HG03103 (cell line): ENCODE data around the gene NDOR1.
A peak's percentile ranks its signal among the peaks of the same experiment; 100 is the strongest.
"Not testable (repeated sequence)": the region's sequence is repeated elsewhere in the genome, so short reads cannot be mapped to it uniquely, and the experiment has no call there.

Source experiments
- ATAC-seq: cut with Tn5 transposase; IDR thresholded peaks from one replicate; pipeline ENCODE4 v1.9.1; 2021; ENCODE audit warnings: low read depth; ENCODE audit not compliant: unreplicated experiment

Gene NDOR1

DNA sequence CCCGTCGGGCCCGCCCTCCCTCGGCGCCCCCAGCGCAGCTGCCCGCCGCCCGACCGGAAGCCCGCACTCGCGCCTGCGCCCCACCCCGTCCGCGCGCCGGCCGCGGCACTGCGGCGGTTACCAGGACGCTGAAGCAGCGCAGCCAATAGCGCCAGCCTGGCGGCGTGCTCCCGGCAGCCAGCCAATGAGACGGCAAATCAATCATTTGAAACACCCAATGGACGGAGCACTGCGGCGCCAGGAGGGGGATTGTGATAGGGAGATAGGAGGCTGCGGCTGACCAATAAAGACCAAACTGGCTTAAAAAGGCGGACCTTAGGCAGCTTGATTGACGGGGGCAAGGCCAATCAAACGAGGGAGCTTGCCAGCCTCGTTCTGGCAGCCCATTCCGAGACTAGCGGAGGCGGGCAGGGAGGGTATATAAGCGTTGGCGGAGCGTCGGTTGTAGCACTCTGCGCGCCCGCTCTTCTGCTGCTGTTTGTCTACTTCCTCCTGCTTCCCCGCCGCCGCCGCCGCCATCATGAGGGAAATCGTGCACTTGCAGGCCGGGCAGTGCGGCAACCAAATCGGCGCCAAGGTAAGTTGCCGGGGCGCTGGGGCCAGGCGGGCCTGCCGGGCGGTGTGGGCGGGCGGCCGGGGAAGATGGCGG lies 35.5 kb downstream of the NDOR1 start, which contains the start of gene TUBB4B:
TSS of gene TUBB4B (plus strand) at position 447 of the 649 bp plus-strand sequence. CDS start at position 521, 74 bp downstream.
- peak; percentile 72 for ATAC-seq

DNA sequence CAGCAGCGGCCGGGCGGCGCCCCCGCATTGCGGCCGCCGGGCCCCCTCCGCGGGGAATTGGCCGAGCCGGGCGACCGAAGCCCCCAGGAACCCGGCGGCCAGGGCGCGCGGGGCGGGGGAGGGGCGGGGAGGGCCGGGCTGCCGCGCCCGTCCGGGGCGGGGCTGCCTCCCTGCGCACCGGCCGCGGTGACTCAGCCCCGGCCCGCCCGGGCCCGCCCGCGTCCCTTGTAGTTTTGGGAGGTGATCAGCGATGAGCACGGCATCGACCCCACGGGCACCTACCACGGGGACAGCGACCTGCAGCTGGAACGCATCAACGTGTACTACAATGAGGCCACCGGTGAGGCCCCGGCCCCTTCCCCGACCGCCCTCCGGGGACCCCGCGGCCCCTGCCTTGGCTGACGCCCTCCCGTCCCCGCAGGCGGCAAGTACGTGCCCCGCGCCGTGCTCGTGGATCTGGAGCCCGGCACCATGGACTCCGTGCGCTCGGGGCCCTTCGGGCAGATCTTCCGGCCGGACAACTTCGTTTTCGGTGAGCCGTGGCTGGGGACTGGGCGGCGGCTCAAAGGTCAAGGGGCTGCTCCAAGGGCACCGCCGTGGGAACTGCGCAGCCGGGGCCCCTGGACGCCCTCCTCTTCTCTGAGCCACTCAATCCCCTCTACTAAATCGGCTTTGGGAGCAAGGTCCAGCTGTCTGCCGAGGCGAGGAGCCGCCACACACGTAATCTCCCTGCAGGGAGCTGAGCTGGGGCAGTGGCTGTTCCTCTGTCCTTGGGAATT lies 36.2 kb downstream of the NDOR1 start:
- no peak for ATAC-seq

DNA sequence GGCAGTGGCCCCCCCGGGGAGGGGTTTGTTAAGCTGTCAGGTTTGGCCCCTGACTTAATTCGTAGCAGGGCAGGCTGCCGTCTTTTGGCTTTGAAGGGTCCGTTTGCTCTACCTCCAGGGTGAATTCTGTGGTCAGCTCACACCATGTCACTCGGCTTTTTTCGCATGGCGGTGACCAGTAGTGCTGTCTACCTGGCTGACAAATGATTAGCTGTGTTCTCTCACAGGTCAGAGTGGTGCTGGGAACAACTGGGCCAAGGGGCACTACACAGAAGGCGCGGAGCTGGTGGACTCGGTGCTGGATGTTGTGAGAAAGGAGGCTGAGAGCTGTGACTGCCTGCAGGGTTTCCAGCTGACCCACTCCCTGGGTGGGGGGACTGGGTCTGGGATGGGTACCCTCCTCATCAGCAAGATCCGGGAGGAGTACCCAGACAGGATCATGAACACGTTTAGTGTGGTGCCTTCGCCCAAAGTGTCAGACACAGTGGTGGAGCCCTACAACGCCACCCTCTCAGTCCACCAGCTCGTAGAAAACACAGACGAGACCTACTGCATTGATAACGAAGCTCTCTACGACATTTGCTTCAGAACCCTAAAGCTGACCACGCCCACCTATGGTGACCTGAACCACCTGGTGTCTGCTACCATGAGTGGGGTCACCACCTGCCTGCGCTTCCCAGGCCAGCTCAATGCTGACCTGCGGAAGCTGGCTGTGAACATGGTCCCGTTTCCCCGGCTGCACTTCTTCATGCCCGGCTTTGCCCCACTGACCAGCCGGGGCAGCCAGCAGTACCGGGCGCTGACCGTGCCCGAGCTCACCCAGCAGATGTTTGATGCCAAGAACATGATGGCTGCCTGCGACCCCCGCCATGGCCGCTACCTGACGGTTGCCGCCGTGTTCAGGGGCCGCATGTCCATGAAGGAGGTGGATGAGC lies 37.0 kb downstream of the NDOR1 start:
- ATAC-seq, result no peak

DNA sequence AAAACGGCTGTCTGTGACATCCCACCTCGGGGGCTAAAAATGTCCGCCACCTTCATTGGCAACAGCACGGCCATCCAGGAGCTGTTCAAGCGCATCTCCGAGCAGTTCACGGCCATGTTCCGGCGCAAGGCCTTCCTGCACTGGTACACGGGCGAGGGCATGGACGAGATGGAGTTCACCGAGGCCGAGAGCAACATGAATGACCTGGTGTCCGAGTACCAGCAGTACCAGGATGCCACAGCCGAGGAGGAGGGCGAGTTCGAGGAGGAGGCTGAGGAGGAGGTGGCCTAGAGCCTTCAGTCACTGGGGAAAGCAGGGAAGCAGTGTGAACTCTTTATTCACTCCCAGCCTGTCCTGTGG lies 37.7 kb downstream of the NDOR1 start:
- ATAC-seq, result not testable (repeated sequence)

DNA sequence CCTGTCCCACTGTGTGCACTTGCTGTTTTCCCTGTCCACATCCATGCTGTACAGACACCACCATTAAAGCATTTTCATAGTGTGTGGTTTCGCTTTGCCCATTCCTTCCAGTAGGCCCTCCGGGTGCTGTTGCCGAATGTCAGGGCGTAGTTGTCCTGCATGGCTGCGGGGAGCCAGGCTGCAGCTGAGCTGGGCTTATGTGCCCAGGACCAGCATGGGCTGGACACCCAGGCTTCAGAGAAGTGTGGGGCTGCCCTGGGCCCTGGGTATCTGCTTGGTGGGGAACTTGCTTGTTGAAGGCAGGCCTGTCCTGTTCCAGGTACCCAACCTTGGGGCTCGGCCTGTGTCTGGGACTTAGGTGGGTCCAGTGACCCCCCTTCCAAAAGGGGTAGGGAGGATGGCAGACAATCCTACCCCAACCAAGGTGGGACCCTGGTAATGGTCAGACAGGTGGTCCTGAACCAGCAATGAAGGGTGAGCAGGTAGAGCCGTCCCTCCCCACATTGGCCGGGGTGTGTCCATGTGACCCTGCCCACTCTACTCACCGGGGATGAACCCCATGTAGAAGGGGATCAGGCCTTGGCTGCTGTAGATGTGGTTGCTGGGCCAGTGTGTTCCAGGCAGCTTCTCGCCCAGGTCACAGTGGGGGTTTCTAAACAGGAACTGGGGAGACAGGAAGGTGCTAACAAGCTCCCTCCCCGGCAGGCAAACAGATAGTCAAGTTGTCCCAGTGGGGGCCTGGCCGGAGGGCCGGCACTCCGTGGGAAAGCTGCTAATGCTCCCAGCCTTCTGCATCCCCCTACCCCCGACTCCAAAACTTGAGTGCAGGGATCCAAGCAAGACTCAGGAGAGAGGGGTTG lies 38.4 kb downstream of the NDOR1 start:
- ATAC-seq, result no peak

DNA sequence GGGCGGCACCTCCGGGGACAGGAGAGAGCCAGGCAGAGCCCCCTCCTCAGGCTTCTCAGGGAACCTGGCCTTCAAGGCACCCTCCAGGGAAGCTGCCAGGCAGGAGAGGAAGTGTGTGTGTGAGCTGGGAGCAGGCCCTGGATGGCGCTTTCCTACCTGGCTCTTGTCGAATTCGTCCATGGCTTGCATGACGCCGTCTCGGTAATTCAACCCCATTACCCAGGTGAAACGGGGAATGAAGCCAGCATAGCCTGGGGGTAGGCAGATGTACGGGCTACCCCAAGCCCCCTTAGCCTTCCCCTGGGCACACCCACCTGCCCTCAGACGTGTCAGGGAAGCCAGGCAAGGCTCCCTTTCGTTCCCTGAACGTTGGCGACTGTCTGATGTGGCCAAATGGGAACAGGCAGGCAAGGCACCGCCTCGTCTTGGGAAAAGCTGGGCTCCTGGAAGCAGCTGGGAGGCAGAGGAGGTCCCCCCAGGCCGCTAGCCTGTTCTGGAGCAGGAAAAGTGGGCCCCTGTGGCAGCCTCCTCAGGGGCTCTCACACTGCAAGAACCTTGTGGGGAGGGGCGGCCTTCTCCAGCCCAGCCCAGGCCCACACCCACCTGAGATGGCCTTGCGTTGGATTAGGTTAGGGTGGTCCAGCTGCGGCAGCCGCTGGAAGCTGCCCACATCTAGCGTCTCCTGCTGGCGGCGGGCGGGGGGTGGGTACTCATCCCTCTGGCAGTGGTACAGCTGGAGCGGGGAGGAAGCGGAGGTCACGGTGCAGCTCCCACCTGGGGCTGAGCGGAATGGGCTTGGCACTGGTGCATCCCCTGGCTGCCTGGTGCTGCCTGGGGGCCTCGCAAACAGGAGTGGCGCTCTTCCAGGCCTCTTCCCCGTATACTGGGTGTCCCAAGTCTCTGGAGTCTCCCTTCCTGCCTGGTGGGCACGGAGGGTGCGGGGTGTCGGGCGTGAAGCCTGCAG lies 39.3 kb downstream of the NDOR1 start:
- ATAC-seq, result no peak

DNA sequence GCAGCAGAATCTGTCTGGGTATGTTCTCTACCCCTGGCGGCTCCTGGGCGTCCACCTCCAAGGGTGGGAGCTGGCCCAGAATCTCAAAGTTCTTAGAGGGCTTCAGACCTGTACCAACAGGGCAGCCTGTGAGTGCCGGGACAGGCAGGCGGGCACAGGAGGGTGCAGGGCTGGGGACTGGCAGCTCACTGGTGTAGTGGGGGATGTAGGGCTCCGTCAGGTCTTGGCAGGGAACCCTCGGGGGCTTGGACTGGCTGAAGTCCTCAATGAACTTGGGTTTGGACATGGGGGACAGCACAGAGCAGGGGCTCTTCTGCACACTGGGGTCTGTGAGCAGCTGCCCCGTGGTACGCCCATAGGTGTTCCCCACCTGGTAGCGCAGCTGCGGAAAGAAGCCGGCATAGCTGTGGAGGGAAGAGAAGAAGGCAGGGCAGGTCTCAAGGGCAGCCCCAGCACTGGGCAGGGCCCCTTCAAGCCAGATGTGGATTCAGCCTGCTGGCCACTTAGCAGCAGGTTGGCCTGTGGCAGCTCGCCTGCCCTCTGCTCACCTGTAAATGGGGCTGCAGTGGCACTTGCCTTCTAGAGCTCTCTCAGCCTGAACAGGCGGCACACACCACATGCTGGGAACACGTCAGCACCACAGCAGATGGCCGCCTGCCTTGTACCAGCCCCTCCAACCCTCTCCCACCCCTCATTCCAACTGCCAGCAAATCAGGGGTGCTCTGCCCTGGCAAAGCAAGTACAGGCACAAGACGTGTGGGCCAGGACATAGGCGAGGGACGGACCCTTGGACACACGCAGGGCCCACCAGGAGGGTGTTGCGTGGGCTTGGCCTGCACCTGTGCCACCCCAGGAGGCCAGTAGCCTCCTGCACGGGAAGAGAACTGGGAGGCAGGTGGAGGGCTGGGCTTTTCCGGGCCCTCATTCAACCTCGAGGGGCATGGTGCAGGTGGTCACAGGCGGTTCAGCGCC lies 40.2 kb downstream of the NDOR1 start:
- no peak for ATAC-seq

DNA sequence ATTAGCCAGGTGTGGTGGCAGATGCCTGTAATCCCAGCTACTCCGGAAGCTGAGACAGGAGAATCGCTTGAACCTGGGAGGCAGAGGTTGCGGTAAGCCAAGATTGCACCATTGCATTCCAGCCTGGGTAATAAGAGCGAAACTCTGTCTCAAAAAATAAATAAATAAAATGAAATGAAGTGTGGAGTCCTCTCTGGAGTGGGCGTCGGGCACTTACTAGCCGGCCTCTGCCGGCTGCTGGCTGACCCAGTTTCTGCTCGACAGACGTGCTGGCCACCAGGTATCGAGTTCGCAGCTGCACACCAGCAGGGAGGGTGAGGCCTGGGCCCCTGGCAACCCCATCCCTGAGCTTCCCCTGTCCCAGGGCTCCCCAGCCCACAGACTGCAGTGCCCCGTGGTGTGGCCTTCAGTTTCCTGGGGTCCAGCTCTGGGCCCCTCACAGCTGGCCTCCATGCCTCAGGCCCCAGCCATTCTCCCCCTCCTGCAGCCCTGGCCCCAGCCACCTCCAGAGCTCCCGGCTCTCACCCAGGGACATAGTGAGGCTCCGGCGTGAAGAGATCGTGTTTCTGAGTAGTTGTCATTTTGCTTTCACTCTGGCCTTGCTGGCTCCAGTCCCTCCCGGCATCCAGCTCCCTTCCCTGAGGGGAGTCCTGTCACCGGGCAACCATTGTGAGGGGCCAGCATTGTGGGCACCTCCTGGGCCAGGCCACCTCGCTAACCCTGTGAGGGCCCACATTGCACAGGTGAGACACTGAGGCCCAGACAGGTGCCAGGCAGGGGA lies 41.8 kb downstream of the NDOR1 start:
- no peak for ATAC-seq

DNA sequence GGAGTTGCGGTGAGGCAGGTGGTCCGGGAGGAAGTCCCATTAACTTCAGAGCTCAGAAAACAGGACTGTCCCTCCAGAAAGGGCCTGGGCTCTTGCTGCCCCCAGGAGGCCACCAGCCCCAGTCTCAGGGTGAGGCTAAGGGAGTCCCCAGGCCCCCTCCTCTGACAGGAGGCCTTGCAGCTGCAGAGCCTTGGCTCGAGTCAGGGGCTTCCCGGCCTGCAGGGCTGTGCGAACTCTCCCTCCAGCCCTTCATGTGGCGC lies 42.3 kb downstream of the NDOR1 start:
- no peak for ATAC-seq

DNA sequence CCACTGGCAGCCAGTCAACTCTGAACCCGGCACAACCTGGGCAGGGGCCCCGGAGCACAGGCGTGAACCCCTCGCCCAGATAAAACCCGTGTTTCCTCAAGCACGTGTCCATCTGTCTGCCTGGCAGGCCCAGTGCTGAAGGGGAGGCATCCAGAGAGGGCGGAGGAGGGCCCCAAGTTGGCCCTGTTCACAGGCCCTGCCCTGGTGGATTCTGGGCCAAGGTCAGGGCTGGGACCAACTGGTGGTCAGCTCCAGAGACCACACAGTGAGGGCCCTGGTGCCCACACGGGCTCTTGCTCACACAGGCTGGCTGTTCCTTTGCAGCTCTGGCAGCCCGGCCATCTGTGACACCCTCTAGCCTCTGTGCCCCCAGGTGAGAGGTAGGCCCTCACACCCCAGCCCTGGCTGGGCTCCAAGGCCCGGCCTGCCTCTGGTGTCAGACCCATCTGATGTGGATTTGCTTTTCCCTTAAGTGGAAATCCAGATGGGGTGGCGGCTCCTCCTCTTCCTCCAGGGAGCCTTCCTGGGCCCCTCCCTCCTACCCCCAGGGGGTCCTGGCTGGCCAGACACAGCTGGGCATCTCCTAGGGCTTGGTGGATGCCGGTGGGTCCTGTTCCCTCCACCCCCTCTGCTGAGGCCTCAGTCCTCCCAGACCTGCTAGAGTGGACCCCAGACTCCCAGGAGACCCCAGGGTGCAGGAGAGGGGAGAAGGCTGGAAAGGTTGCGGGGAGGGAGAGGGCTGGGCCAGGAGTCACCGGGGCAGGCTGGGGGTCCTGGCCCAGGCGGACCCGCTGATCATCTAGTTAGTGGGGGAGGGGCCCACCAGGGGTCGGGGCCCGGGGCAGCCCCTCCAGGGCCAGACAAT lies 45.1 kb downstream of the NDOR1 start:
- no peak for ATAC-seq

DNA sequence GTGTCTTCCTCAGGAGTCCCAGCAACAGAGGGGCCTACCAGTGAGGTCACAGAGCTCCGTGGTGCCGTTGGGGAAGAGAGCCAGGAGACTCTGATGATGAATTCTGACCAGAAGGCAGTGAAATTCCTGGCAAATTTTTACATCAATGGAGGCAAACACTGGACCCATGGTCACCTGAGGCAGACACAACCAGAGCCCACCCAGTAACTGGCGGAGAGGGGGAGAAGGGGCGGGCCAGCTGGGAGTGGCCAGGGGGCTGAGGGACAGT lies 45.6 kb downstream of the NDOR1 start, which contains the start of gene STPG3:
TSS of gene STPG3 (plus strand) at position 93 of the 268 bp plus-strand sequence. CDS start at position 94, 1 bp downstream.
- ATAC-seq, result no peak

DNA sequence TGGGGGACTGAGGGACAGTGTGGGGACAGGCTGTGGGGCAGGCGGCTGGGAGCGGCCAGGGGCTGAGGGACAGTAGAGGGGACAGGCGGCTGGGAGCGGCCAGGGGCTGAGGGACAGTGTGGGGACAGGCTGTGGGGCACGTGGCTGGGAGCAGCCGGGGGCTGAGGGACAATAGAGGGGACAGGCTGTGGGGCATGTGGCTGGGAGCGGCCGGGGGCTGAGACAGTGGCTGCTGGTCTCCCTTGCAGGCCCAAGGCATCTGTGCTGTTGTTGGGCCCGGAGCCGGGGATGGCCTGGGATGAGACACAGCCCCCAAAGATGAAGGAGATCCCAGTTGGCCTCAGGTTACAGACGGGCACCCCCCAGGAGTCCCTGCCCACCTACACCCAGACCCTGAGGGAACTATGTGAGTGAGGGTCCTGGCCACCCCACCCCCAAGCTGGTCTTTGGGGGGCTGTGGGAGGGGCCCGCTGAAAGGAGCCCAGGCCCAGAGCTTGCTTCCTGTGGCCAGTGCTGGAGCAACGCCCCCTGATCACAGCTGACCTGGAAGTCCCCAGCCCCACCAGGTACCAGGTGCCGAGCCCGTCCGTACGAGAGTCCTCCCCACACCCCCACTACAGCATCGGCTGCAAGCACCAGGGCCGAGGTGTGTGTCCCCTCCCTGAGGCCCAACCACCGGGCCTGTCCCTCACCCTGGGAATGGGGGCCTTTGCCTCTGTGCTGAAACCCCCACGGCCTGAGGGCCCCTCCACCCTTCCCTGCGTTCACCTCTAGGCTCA lies 46.2 kb downstream of the NDOR1 start:
- ATAC-seq, result no peak

DNA sequence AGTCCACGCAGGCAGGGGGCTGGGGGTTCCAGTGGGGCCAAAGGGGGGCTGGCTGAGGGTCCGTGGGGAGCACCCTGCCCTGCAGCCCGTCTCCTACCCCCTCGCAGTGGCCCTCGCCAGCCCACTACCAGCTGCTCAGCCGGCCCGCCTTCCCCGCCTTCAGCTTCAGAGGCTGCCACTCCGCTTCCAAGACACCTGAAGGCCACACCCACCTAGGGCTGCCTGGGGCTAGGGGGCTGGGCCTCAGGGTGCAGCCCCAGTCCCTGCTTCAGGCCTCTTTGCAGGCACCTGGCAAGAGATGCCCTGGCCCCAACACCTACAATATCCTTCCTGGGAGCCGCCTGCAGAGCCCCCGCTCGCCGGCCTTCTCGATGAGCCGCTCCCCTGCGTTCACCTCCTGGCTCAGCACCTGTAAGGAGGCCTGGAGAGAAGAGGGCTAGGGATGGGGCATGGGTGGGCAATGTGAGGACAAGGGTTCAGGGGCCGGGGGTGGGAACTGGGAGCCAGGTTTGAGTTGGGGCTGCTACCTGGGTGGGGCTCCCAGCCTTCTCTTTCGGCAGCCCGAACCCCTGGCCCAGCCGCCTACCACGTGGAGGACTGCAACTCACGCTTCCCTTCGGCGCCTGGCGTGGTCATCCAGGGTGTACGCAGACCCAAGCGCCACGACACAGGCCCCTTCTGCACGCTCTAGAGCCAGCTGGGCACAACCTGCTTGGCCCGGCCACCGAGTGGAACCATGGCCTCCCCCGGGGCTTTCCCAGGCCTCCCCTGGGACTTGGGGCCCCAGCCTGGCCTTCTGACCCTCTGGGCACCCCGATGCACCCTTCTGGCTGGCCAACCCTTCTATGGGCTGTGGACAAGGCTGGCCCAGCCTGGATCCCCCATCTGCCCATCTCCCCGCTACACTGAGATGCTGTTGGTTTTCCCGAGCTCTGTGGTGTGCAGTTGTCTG lies 47.3 kb downstream of the NDOR1 start:
- ATAC-seq, result no peak

DNA sequence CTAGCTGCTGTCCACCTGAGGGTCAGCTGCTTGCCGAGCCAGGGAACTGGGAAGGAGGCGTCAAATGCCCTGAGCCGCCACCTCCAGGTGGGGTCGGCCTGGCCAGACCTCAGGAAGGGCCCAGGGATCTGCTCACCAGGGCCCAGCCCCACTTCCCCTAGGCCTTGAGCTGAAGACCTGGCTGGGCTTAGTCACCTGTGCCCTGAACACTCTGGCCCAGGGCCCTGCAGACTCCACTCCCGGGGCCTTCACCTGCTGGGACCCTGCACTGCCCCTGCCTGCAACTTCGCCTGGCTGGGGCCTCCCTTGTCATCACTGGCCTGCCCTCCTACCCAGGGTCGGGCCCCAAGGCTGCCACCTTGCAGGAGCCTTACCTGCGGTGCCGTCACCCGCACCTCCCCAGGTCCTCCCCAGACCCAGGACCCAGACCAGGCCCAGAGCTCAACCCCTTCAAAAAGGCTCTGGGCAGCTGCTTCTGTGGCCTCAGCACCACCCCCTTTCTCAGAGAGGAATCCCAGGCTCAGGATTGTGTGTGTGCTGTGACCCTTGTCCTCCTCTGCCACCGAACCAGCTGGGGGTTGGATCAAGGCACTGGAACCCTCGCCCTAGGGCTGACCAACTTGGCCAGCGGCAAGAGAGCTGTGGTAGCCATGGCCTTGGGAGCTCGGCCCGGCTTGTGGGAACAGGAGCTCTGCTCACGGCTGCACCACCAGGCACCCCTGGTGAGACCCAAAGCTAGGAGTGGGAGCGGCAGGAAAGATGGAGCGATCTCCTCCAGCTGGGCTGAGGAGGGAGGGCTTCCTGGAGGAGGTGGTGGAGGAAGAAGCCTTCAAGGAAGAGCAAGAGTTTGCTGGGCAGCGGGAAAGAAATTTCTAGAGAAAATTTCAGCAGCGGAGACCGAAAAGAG lies 48.5 kb downstream of the NDOR1 start:
- no peak for ATAC-seq
